Dendritic cell treated with granulocyte-macrophage colony-stimulating factor and Interleukin-4, amounts not matched to agents 40 ng/mL and 50 ng/mL, for 4 days (primary cell): ENCODE data around the gene AVEN.

Experiments
- H3K27ac Mint-ChIP-seq: one replicate; pipeline ENCODE4 v1.8.0; 2022; ENCODE audit warnings: mild to moderate bottlenecking, mixed read lengths
- H3K27me3 Mint-ChIP-seq: one replicate; pipeline ENCODE4 v1.8.0; 2022; ENCODE audit warnings: mild to moderate bottlenecking, mixed read lengths
- H3K36me3 Mint-ChIP-seq: one replicate; pipeline ENCODE4 v1.8.0; 2022; ENCODE audit warnings: low read depth, mixed read lengths
- H3K4me1 Mint-ChIP-seq: one replicate; pipeline ENCODE4 v1.8.0; 2022; ENCODE audit warnings: low read depth, mixed read lengths
- H3K4me3 Mint-ChIP-seq: one replicate; pipeline ENCODE4 v1.8.0; 2022; ENCODE audit warnings: mild to moderate bottlenecking, moderate library complexity, mixed read lengths
- H3K9me3 Mint-ChIP-seq: one replicate; pipeline ENCODE4 v1.8.0; 2022; ENCODE audit warnings: mixed read lengths
- intact Hi-C: fragments of 100-400 bp; cut with micrococcal nuclease; formaldehyde crosslinking; loops from one replicate; pipeline ENCODE4 v1.15.0; 2022

The AVEN gene

DNA sequence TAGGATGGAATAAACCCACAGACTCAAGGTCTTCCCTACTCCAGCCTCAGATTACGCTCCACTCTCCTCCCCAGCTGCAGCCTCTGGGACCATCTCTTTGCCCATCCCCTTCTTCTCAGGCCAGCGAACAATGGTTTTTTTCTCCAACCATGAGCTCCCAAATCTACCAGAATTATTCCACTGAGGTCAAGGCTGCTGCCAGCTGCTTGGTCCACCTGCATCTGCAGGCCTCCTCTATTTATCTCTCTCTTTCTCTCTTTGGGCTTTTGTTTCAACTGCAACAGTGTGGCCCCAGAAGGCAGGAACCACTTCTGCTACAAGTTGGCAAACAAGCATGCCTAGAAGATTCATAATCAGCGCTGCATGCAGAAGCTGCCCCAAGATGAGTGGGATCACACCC is 51.6 kb downstream of the AVEN start:
- Mint-ChIP-seq H3K27me3 (no peaks in the 10 kb centered on the region), H3K4me3 (no peak overlapping the region), H3K27ac (no peak overlapping the region), H3K9me3 (no peaks in the 10 kb centered on the region), H3K36me3 (no peaks in the 10 kb centered on the region), H3K4me1 (no peaks in the 10 kb centered on the region)
- intact Hi-C loops = no loop called here

DNA sequence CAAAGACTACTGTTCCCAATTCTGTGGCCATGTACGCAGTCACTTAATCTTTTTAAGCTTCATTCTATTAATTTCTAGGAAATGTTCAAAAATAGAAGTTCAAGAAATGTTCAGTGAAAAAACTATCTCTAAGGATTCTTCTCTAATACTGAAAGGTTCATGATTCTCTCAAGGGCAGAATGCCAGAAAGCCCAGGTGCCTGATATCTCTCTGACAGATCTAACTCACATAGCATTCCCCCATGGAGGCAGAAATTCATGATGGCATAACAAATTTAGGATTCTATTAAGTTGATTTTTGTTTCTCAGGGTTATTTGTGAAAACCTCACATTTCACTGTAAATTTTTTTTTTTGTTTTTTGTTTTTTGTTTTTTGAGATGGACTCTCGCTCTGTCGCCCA is 53.3 kb downstream of the AVEN start:
- H3K27ac Mint-ChIP-seq = no peak overlapping the region
- H3K36me3 Mint-ChIP-seq = no peaks in the 10 kb centered on the region
- H3K4me1 Mint-ChIP-seq = no peaks in the 10 kb centered on the region
- no peaks in the 10 kb centered on the region for H3K27me3 Mint-ChIP-seq
- intact Hi-C loops = no loop called here
- H3K9me3 Mint-ChIP-seq = no peaks in the 10 kb centered on the region
- H3K4me3 Mint-ChIP-seq = no peak overlapping the region

DNA sequence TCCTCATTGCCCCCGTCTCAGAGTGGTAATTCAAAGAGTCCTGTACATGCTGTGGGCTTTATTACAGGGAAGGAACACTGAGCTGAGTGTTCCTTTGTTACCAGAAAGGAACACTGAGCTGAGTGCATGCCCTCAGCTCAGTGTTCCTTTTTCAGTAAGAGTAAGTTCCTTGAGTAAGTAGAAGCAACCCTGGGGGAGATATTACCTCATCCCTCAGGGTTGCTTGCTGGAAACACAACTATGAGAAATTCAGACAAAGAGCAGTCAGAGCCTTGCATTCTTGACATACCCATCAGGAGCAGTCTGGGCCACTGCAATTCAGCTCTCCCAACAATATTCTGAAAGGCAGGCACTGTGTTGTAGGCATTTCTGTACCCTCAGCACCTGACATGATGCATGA is 53.7 kb downstream of the AVEN start:
- H3K27ac Mint-ChIP-seq = no peak overlapping the region
- no peaks in the 10 kb centered on the region for H3K36me3 Mint-ChIP-seq

DNA sequence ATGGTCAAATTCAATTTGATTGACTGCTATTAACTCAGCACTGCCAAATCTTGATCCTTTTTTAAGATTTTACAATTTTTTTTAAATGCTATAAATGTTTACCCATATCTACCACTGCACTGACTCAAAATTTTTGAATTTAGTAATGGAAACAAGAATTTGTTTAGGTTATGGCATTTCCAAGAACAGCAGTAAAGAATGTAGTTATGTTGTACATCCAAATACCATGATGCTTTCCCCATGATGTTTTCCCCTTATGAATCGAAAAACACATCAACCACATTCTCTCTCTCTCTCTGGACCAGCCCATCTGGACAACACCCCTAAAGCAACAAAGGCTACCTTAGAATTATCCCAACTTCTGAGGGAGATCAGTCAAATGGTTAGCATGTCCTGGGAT is 56.5 kb downstream of the AVEN start:
- Mint-ChIP-seq H3K36me3 (no peaks in the 10 kb centered on the region), H3K27me3 (no peaks in the 10 kb centered on the region)

More for the DNA sequence above, 53.7 kb downstream of the AVEN start:
- Mint-ChIP-seq H3K9me3 (no peaks in the 10 kb centered on the region), H3K4me3 (no peak overlapping the region), H3K27me3 (no peaks in the 10 kb centered on the region), H3K4me1 (no peaks in the 10 kb centered on the region)
- intact Hi-C loops = no loop called here

DNA sequence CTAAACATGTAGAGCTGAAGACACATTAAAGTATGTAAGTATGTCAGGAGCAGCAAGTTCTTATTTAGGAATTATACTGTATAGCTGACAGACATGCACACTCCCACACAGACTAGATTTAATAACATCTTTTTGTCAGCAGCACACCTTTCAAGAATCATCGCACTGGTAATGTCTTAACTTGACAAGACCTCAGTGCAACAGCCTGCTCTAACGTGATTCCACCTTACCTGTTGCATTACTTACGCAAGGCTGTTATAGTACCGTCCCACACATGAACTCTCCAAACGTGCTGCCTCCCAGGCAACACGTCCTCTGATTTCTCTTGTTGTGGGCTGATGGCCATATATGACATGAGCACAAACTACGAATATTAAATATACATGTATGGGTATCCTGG is 58.8 kb downstream of the AVEN start:
- intact Hi-C loops = no loop called here
- Mint-ChIP-seq H3K4me1 (no peaks in the 10 kb centered on the region), H3K4me3 (no peak overlapping the region), H3K27me3 (no peaks in the 10 kb centered on the region), H3K9me3 (no peaks in the 10 kb centered on the region), H3K36me3 (no peaks in the 10 kb centered on the region), H3K27ac (no peak overlapping the region)

More for the DNA sequence above, 56.5 kb downstream of the AVEN start:
- no peaks in the 10 kb centered on the region for H3K4me1 Mint-ChIP-seq
- no peaks in the 10 kb centered on the region for H3K9me3 Mint-ChIP-seq
- H3K4me3 Mint-ChIP-seq = no peak overlapping the region
- no peak overlapping the region for H3K27ac Mint-ChIP-seq
- intact Hi-C loops = no loop called here

DNA sequence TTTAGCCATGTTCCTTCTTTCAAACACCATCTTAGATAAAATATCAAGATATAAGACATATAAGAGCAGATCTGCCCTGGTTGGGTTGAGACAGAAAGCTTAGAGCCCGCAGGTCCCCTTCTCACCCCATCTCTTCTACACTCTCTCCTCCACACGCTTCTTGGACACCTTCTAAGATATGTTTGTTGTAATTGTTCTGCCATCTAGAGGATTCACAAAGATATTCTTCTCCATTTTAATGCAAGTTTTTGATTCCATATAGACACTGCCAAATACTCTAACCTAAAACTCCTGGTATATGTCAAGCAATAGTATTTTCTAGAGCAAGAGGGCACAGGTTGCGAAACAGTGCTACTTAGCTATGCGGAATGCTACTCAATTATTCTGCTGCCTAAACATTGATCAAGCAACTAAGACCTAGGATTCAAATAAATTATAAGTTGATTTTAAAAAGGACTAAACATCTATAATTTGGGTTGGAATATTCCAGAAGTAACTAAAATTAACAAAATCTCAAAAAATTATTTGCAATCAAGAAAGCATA is 63.9 kb downstream of the AVEN start:
- Mint-ChIP-seq H3K4me1 (no peaks in the 10 kb centered on the region), H3K27ac (no peak overlapping the region), H3K27me3 (no peaks in the 10 kb centered on the region), H3K4me3 (no peak overlapping the region), H3K36me3 (no peaks in the 10 kb centered on the region), H3K9me3 (no peaks in the 10 kb centered on the region)
- intact Hi-C loops = no loop called here

DNA sequence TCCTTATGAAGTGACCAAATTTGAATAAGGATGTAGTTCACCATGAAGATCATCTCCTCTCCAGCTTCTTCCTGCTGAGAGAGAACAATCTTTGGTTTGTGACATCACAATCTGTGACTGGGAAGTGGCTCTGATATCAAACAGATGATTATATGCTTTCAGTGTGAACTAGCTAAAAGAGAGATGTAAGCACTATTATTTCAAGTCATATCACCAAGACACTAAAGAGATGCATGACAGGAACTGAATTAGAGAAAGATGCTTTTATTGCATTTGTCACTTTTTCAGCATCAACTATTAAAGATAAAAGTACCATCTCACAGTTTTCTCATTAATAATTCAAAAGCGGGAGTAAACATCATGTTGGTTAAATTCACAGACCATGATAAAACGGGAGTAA is 67.2 kb downstream of the AVEN start:
- Mint-ChIP-seq H3K36me3 (no peaks in the 10 kb centered on the region), H3K9me3 (no peaks in the 10 kb centered on the region), H3K4me1 (no peaks in the 10 kb centered on the region), H3K4me3 (no peak overlapping the region), H3K27me3 (no peaks in the 10 kb centered on the region), H3K27ac (no peak overlapping the region)
- intact Hi-C loops = no loop called here

DNA sequence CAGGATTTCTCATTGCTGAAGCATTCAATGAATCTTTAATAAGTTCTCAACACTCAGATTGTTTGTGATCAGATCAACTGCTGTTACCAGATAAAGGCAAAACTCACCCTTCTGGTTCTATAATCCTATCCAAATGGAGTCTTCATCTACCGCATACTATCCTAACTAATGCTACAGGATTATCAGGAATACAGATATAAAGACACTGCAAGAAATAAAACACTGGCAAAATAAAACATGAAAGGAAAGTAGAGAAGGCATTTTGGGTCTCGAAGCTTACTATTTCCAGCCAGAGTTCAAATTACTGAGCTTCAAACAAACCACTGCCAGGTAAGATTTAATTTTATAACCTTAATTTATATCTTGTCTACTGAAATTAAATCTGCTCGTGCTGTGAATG is 70.2 kb downstream of the AVEN start:
- Mint-ChIP-seq H3K4me3 (no peak overlapping the region), H3K27me3 (no peaks in the 10 kb centered on the region), H3K4me1 (no peaks in the 10 kb centered on the region), H3K9me3 (no peaks in the 10 kb centered on the region), H3K36me3 (no peaks in the 10 kb centered on the region), H3K27ac (no peak overlapping the region)
- intact Hi-C loops = no loop called here

DNA sequence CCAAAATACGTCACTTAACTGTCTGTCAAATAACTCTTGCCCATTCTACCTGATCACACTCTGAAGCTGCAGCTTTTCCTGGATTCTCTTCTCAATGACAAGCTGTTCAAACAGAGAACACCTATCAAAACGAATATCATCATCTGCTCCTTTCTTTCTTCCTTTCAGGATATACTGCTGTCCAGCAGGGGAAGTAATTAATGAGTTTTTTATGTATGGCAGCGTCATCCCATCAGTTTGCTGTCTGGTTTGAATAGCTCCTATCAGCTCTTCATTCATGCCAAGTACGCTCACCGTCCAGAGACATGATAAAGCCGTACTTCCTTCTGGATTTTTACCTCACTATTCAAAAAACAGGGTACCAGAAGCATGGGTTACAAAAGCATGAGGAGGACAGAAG is 70.8 kb downstream of the AVEN start, which contains the start of gene CHRM5:
Gene CHRM5 (plus strand): TSS at position 274 of the 400 bp plus-strand sequence. CDS start 94,221 bp downstream, outside the sequence.
- no peak within 1 kb of the TSS for H3K27ac Mint-ChIP-seq
- intact Hi-C loops = no loop called here
- H3K27me3 Mint-ChIP-seq = no peaks in the 10 kb centered on the region
- no peak within 1 kb of the TSS for H3K4me3 Mint-ChIP-seq
- H3K4me1 Mint-ChIP-seq = no peaks in the 10 kb centered on the region
- H3K36me3 Mint-ChIP-seq = no peaks in the 10 kb centered on the region
- H3K9me3 Mint-ChIP-seq = no peaks in the 10 kb centered on the region

DNA sequence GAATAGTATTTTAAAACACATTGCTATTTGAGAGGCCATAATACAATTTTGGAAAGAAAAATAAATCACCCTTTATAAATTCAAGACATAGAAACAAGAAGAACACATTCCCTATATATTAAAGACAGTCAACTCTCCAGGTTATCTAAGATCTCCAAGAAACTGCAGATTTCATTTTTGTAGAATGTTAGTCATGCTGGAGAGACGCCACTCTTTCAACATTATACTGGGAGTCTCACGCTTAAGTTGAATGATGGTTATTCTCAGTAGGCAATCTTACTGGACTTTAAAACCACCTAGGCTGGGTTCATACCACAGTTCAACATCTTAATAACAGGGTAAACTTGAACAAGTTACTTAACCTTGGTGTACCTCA is 74.4 kb downstream of the AVEN start:
- intact Hi-C loops = loop anchor here (5.0 kb wide), 1 partner anchor 227 kb away; no protein-coding TSS in a partner anchor
- Mint-ChIP-seq H3K27me3 (no peaks in the 10 kb centered on the region), H3K4me1 (peaks cover 11% of the 10 kb centered on the region), H3K36me3 (no peaks in the 10 kb centered on the region), H3K9me3 (no peaks in the 10 kb centered on the region), H3K4me3 (no peak overlapping the region), H3K27ac (no peak overlapping the region)

DNA sequence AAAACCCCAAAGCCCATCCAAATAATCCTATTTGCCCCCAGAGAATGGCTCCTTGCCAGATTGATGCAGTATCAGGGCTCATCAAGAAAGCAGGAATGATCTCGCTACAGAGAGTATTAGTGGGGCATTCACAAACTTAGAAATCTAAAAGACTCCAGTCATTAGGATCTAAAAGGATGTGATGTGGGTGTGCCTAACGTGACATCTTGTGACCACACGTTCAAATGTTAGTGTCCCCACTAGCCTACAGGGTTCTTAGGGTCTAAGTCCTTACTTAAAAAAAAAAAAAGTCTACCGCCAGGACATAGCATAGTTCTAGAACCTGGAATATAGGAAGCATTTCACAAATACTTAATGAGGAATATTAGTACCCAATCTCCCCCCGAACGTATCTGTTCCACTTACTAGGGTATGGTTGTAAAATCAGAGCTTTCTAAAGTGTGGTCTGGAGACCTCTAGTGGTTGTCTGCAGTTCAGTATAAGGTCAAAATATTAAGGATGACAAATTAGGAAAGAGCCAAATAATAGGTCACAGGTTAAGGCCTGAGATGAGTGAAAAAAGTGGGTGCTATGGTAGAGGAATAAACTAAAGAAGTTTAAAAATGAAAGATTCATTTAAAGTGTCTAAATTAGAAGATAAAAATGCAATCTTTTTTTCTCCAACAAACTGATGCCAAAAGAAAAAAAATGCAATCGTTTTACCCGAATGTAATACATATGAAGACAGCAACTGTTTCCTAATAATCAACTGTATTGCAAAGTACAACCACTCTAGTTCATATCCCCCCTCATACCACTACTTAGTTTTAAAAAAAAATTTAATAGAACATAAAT is 75.0 kb downstream of the AVEN start:
- no peak overlapping the region for H3K4me3 Mint-ChIP-seq
- no peaks in the 10 kb centered on the region for H3K9me3 Mint-ChIP-seq
- intact Hi-C loops = loop anchor here (5.0 kb wide), 1 partner anchor 227 kb away; no protein-coding TSS in a partner anchor
- no peaks in the 10 kb centered on the region for H3K36me3 Mint-ChIP-seq
- H3K27me3 Mint-ChIP-seq = no peaks in the 10 kb centered on the region
- H3K27ac Mint-ChIP-seq = no peak overlapping the region
- H3K4me1 Mint-ChIP-seq = peaks cover 11% of the 10 kb centered on the region

DNA sequence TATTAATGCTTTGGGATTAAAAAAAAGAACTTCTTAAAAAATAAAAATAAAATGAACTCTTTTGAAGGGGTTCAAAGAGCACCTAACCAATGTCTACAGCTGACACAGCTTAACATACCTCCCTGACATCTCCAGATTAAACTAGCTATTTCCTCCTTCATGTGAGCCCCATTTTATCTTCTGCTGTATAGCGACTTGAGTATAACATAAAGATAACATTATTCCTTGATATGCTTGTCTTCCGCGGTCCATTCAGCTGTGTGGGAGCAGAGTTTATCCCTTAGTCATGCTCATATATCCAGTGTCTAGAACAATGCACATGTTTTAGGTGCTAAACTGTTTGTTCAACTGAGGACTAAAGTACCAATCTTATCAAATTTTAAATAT is 78.5 kb downstream of the AVEN start:
- H3K4me3 Mint-ChIP-seq = no peak overlapping the region
- peaks cover 11% of the 10 kb centered on the region for H3K4me1 Mint-ChIP-seq
- no peak overlapping the region for H3K27ac Mint-ChIP-seq
- H3K9me3 Mint-ChIP-seq = no peaks in the 10 kb centered on the region
- H3K36me3 Mint-ChIP-seq = no peaks in the 10 kb centered on the region
- no peaks in the 10 kb centered on the region for H3K27me3 Mint-ChIP-seq
- intact Hi-C loops = loop anchor here (5.0 kb wide), 1 partner anchor 223 kb away; no protein-coding TSS in a partner anchor

DNA sequence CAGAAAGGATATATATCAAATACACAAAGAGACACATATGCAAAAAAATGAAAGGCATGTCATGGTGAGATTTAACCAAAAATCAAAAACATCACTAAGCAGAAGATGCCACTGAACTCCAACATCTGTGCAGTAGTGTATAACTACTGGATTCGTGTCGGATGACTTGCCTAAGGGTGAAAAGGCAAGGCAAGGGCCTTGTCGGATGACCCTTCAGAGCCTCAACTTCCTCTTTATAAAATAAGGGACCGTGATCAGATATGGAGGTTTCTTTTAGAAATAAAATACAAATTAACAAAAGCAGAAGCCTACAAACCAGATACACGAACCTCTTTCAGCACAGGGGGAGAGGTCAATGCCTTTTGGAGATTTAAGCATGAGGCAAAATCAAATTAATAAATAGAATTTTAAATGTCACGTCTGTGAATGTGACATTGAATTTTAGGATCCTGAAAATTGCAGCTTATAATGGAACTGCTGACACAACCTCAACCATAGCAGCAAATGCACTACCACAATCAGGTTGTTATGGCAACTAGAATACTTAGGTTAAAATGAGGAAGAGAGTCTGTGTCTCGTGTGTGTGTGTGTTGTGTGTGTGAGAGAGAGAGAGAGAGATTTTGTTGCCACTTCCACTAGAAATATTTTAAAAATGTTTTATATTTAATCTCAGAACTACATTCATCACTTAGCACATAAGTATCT is 79.0 kb downstream of the AVEN start:
- Mint-ChIP-seq H3K4me1 (peaks cover 11% of the 10 kb centered on the region), H3K36me3 (no peaks in the 10 kb centered on the region), H3K27me3 (no peaks in the 10 kb centered on the region), H3K4me3 (no peak overlapping the region), H3K27ac (no peak overlapping the region), H3K9me3 (no peaks in the 10 kb centered on the region)
- intact Hi-C loops = loop anchor here (5.0 kb wide), 1 partner anchor 223 kb away; no protein-coding TSS in a partner anchor

DNA sequence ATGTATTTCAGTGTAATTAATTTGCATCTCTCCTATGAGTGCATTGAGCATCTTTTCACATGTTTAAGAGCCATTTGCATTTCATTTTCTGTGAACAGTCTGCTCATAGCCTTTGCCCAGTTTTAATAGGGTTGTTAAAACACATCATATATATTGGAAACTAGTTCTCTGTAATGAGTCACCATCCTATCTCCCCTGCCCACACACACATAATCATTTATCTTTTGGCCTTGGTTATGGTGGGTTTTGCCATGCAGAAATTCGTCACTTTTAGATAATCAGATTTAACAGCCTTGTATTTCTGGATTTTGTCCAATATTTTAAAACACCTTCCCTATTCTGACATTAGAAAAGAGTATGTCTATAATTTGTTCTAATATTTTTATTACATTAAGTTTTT is 82.6 kb downstream of the AVEN start:
- Mint-ChIP-seq H3K9me3 (no peaks in the 10 kb centered on the region), H3K4me1 (peaks cover 6% of the 10 kb centered on the region), H3K27ac (no peak overlapping the region), H3K36me3 (no peaks in the 10 kb centered on the region), H3K4me3 (no peak overlapping the region), H3K27me3 (no peaks in the 10 kb centered on the region)
- intact Hi-C loops = no loop called here
